DMS114 treated with DMSO at 0.1 percent for 48 hours (cell line): ENCODE results near the gene FNDC3A.

Experiments used
- DNase-seq: peaks from one replicate; lab custom pipeline; 2025; ENCODE audit not compliant: unreplicated experiment; lab: John Stamatoyannopoulos, UW

The FNDC3A gene

GRCh38 chr13:49213997-49214916, 238.5 kb downstream of the FNDC3A start:
- DNase-seq = no peak

DNA sequence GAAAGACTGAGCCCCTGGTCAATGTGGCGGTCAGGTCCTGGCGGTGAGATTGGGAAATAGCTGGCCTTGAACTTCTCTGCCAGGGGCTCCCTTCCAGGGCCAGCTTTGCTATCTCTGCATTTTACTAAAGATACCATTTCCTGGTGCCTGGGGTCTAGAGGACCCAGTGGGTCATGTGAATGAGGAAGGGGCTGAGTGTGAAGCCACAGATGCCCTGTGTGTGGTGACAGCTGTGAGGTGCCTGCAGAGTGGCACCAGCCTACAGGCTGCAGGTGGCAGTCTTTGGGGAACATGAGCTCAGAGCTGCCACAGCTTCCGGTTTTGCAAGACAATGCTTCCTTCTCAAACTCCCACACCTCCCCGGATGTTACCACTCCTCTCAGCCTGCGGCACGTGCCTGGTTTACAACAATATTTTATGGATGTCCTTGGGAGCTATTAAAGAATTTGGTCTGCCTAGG, 239.2 kb downstream of the FNDC3A start:
- no peak for DNase-seq

- DNase-seq = no peak
Observed at GRCh38 chr13:49216334-49216733, 240.6 kb downstream of the FNDC3A start.

DNA sequence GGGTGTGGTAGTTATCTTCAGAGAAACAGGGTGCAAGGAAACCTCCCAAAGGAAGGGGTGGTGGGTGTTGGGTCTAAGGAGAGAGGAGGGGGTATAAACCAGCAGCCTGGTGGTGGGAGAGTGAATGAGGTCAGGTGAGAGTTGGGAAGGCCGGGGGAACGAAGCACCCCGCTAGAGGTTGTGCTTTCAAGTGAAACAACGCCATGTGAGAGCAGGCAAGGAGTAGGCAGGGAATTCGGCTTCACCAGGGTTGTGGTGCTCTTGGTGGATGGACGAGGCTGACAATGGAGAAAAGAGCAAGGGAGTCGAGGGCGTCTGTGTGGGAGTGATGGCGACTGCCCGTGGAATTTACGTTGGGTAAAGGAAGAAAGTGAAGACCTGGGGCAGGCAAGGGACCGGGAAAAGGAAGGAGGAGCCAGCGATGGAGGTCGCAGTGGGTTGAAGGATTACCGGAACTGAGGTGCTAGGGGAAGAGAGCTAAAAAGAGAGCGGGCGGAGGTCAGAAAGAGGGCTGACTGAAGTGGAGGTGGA, 242.3 kb downstream of the FNDC3A start:
- no peak for DNase-seq

DNA sequence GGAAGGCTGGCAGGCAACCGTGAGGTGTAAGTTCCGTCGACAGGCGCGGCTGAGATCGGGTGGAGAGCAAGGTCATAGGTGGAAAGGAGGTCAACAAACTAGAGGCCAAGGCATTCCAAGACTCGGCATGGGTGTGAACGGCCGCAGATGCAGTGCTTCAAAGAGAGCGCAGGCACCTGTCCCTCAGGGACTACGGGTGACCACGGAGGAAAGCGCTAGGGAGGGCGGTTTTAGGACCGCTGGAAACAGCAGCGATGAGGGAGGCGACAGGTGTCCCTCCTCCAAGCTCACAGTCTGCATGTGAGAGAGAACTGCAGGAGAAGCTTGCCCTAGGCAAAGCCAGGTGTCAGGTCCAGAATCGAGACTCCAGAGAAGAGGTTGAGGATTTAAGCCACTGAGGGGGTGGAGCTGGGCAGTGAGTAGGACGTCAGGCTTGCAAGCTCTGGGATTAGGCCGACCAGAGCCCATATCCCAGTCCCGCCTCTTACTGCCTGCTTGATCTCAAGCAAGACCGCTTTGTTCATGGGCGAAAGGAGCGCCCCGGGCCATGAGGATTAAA, 242.9 kb downstream of the FNDC3A start:
- no peak for DNase-seq

DNA sequence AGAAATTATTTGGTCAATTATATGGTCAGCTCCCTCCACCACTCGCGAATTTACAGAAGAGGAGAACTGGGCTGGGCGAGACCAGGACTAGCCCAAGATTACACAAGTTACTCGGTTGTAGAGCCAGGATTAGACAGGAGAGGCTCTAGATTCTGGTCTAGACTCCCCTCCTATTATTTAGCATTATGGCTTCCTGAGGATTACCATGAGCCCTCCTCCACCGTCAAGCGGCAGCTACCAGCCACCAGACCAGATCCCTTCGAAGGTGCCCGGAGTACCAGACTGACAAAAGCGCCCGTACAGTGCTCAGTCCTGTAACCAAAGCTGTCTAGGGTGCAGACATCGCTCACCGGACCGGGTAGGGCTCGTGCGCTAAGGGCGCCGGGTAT, 243.9 kb downstream of the FNDC3A start:
- peak; percentile 22 for DNase-seq

DNA sequence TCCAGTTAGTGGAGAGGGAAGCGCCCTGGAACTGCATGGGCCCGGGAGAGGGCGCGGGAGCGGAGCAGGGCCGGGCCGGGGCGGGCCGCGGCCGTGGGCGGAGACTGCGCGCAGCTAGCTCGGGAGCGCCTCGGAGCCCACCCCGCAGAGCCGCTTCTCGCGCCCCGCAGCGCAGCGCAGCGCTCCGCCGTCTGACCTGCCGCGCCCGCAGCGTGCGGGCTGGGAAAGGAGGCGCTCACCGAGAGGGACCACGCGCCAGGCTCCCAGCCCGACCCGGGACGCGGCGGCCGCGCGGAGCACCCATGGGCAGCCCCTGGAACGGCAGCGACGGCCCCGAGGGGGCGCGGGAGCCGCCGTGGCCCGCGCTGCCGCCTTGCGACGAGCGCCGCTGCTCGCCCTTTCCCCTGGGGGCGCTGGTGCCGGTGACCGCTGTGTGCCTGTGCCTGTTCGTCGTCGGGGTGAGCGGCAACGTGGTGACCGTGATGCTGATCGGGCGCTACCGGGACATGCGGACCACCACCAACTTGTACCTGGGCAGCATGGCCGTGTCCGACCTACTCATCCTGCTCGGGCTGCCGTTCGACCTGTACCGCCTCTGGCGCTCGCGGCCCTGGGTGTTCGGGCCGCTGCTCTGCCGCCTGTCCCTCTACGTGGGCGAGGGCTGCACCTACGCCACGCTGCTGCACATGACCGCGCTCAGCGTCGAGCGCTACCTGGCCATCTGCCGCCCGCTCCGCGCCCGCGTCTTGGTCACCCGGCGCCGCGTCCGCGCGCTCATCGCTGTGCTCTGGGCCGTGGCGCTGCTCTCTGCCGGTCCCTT, 244.5 kb downstream of the FNDC3A start, which contains the start of gene MLNR:
Gene MLNR (plus strand): TSS at position 303 of the 820 bp plus-strand sequence. CDS start 0 bp downstream, at position 303.
- no peak for DNase-seq

GRCh38 chr13:49220856-49221589, 245.3 kb downstream of the FNDC3A start:
- DNase-seq = no peak

DNA sequence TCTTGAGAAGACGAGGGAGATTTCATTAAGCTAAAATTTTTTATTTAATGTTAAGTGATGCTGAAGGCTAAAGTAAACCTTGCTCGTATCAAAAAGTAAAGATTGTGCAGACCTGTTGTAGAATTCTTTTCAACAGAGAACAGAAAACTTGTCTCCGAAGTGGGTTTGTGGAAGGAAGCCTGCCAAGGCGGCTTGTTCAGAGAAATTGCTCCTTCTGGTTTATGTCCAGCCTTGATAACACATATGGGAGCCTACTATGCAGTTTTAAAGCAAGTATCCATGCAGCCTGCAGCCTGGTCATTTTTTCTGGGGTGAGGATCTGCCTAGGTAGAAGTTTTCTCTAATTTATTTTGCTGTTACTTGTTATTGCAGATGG, 245.9 kb downstream of the FNDC3A start:
- DNase-seq = no peak

DNA sequence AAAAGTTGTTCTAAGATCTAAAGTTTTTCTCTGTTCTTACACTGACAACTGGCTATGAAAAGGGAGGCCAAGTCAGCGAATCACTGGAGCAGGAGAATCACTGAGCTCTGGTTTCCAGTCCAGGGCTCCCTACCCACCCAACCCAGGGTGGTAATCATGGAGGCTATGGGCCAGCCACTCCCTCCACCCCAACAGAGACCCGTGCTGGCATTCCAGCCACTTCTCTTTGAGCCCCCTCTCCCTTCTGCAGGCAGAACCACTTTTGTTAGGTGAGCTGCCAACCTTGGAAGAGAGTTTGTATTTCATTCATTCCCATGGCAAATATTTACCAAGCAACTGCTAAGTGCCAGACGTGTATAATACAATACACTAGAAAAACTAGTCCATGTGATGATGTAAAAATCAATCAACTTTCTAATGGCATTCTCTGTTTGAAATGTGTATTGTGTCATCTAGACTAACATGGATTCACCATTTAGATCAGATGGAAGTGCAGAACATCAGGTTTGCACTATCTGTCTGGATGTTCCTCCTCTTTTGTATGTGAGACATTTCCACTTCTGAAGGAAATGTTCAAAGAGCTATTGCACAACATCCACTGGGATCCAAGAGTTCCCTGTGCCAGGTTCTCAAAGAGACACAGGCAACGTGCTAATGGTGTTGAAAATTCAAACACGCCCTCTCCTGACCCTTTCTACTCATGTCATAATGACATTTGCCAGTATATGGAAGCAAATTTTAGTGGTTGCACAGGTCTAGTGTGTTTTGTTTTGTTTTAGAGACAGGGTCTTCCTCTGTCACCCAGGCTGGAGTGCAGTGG, 249.7 kb downstream of the FNDC3A start:
- no peak for DNase-seq

- DNase-seq = no peak
Observed at GRCh38 chr13:49226613-49227012, 250.9 kb downstream of the FNDC3A start.

GRCh38 chr13:49234741-49235140, 259.0 kb downstream of the FNDC3A start:
- DNase-seq = no peak

- no peak for DNase-seq
Observed at GRCh38 chr13:49235856-49236431, 260.2 kb downstream of the FNDC3A start.

DNA sequence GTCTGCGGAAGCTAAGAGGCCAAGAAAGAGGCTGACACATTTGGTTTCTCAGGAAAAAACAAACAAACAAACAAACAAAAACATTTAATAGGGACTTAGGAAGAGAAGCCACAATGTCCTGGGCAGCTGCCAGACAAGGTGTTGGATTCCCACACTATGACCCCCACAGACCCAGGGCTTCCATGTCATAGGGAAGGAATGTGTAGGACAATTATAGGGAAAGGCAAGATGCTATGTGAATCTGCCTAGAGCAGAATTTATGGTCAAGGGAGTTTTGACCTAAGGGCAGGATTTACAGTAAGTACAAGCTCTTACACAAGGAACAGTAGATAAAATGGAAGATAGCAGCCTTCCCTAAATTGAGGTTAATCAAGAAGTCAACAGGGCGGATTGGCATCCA, 262.9 kb downstream of the FNDC3A start:
- DNase-seq = no peak

- DNase-seq = no peak
Observed at GRCh38 chr13:49240017-49240416, 264.3 kb downstream of the FNDC3A start.

DNA sequence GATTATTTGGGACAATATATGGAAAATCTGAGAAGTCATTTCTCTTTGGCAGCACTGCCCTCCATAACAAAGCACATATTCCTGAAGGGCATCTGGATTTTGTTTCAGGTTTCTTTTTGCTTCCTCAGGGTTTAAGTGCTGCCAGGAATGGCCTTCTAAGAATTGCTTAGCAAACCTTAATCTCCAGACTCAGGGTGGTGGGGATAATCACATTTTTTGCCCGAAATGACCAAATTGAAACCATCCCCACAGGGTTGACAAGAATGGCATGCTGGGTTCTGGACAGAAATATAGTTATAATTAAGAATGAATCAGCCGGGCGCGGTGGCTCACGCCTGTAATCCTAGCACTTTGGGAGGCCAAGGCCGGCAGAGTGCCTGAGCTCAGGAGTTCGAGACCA, 265.6 kb downstream of the FNDC3A start:
- DNase-seq = no peak

DNA sequence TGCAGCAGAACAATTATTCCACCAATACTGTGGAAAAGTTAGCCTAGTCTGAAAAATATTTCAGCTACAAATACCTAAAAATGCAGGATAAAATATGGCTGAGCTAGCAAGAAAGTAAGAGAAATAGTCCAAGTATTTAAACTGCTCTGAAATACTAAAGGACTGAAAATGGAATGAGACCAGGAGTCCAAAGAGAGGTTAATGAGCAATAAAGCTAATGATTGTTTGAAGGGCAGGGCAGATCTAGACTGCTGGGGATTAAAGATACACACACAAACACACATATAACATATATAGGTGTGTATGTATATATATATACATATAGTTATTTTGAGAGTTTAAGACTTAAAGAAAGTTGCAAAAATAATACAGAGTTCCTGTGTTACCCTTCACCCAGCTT, 269.4 kb downstream of the FNDC3A start:
- DNase-seq = no peak

- DNase-seq = no peak
Observed at GRCh38 chr13:49246850-49247642, 271.3 kb downstream of the FNDC3A start.
